Measurements from ENCODE around the gene CDK18. TPM values are rescaled to one million over a fixed set of nuclear protein-coding genes. Genes with fewer than 3 reads are reported as not detected.

The CDK18 gene
- total and polyA plus RNA-seq, 4 donors: 9.7 to 21.0 (median 15.0) TPM

DNA sequence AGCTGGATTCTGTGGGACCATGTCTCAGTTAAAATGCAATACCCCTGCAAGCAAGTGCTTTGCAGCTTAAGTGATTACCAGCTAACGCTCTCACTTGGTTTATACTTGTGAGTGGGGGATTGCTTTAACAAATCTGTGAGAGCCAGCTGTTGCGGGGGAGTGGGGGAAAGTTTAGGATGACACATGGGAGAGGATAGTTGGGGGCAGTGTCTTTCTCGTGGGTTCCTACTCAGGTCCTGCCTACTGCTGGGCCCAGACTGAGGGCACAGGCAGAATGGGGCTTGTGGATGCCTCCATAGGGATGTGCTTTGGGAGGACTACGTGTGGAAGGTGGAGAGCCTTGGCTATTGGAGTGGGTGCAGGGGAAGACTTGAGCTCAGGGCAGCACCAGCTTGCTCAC lies 67.3 kb downstream of the CDK18 start:
- peaks cover 0 to 5% (median 3%) of the 10 kb centered on the region in 5 donors for H3K4me1 ChIP-seq (ENCODE audit: control insufficient read depth in 5 of 5, insufficient read depth in 5 of 5, low read length in 5 of 5)
- no peak overlapping the region for H3K4me3 ChIP-seq
- H3K36me3 ChIP-seq (ENCODE audit: control insufficient read depth in 4 of 4, insufficient read depth in 4 of 4, low read length in 4 of 4): no peaks in the 10 kb centered on the region
- H3K9me3 ChIP-seq (ENCODE audit: control insufficient read depth in 4 of 4, insufficient read depth in 3 of 4, low read length in 3 of 4): peaks cover 0 to 2% (median 0%) of the 10 kb centered on the region in 4 donors
- no peak overlapping the region for H3K27ac ChIP-seq (ENCODE audit: low read depth in 1 of 2, low read length in 1 of 2)
- peaks cover 0 to 53% (median 50%) of the 10 kb centered on the region in 3 donors for H3K27me3 ChIP-seq (ENCODE audit: control insufficient read depth in 3 of 3, insufficient read depth in 3 of 3, low read length in 2 of 3)
- DNase-seq (no peak), ATAC-seq (ENCODE audit: insufficient read depth, low FRiP score) (no peak)
- TF ChIP-seq, protein P1, sequence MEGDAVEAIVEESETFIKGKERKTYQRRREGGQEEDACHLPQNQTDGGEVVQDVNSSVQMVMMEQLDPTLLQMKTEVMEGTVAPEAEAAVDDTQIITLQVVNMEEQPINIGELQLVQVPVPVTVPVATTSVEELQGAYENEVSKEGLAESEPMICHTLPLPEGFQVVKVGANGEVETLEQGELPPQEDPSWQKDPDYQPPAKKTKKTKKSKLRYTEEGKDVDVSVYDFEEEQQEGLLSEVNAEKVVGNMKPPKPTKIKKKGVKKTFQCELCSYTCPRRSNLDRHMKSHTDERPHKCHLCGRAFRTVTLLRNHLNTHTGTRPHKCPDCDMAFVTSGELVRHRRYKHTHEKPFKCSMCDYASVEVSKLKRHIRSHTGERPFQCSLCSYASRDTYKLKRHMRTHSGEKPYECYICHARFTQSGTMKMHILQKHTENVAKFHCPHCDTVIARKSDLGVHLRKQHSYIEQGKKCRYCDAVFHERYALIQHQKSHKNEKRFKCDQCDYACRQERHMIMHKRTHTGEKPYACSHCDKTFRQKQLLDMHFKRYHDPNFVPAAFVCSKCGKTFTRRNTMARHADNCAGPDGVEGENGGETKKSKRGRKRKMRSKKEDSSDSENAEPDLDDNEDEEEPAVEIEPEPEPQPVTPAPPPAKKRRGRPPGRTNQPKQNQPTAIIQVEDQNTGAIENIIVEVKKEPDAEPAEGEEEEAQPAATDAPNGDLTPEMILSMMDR (IDR thresholded peaks at IDR 0.05; ENCODE audit: control extremely low read depth, extremely low read depth): no peak
- H3K9ac ChIP-seq (ENCODE audit: insufficient read depth in 1 of 2, low read length in 2 of 2): no peak overlapping the region
- WGBS, 2 donors: 74 to 75% methylated on average over 4 of the region's 4 CpGs

- ATAC-seq (ENCODE audit: insufficient read depth, low FRiP score) (no peak), DNase-seq (no peak)
- Histone ChIP-seq H3K4me1 (ENCODE audit: control insufficient read depth in 5 of 5, insufficient read depth in 5 of 5, low read length in 5 of 5) (peaks cover 0 to 5% (median 3%) of the 10 kb centered on the region in 5 donors), H3K36me3 (ENCODE audit: control insufficient read depth in 4 of 4, insufficient read depth in 4 of 4, low read length in 4 of 4) (no peaks in the 10 kb centered on the region), H3K4me3 (no peak overlapping the region), H3K9ac (ENCODE audit: insufficient read depth in 1 of 2, low read length in 2 of 2) (no peak overlapping the region), H3K27ac (ENCODE audit: low read depth in 1 of 2, low read length in 1 of 2) (no peak overlapping the region), H3K27me3 (ENCODE audit: control insufficient read depth in 3 of 3, insufficient read depth in 3 of 3, low read length in 2 of 3) (peaks cover 0 to 47% (median 45%) of the 10 kb centered on the region in 3 donors), H3K9me3 (ENCODE audit: control insufficient read depth in 4 of 4, insufficient read depth in 3 of 4, low read length in 3 of 4) (peaks cover 0 to 2% (median 0%) of the 10 kb centered on the region in 4 donors)
- 87 to 100% methylated on average over 1 of the region's 1 CpG for WGBS, 2 donors
- TF ChIP-seq, protein P1 (IDR thresholded peaks at IDR 0.05; ENCODE audit: control extremely low read depth, extremely low read depth): no peak
These were observed 68.0 kb downstream of the CDK18 start for GRCh38 chr1:205572421-205572820.

DNA sequence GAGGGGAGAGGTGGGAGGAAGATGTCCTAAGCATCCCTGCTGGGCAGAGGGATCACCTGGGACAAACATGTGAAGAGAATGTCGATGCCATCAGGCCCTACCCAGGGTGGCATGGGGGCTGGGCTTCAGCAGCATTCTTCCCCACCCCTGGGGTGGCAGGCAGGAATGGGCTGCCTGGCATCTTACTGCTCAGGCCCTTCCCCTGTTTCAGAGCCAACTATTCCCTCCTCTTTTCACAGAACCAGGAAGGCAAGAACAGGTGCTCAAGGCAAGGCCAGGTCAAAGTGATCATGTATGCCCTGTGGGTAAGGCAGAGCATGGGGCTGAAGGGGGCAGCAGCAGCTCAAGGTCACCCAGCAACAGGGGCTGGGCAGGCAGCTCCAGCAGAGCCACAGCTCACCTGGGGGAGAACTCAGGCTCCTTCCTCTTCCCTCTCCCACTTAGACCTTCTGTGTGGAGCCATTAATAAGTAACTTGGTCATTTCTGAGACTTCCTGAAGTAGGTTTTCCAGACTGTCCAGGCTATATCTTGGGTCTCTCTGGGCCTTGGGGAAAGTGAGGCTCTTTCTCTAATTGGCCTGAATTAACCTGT lies 70.9 kb downstream of the CDK18 start:
- Histone ChIP-seq H3K4me1 (ENCODE audit: control insufficient read depth in 5 of 5, insufficient read depth in 5 of 5, low read length in 5 of 5) (peaks cover 0 to 10% (median 0%) of the 10 kb centered on the region in 5 donors), H3K27ac (ENCODE audit: low read depth in 1 of 2, low read length in 1 of 2) (no peak overlapping the region), H3K9me3 (ENCODE audit: control insufficient read depth in 4 of 4, insufficient read depth in 3 of 4, low read length in 3 of 4) (no peaks in the 10 kb centered on the region), H3K4me3 (no peak overlapping the region), H3K9ac (ENCODE audit: insufficient read depth in 1 of 2, low read length in 2 of 2) (no peak overlapping the region), H3K36me3 (ENCODE audit: control insufficient read depth in 4 of 4, insufficient read depth in 4 of 4, low read length in 4 of 4) (no peaks in the 10 kb centered on the region), H3K27me3 (ENCODE audit: control insufficient read depth in 3 of 3, insufficient read depth in 3 of 3, low read length in 2 of 3) (peaks cover 0 to 28% (median 22%) of the 10 kb centered on the region in 3 donors)
- TF ChIP-seq, protein P1 (IDR thresholded peaks at IDR 0.05; ENCODE audit: control extremely low read depth, extremely low read depth): no peak
- WGBS, 2 donors: 52 to 64% methylated on average over 1 of the region's 1 CpG
- DNase-seq (peak in 1 of 3 donors; percentile 25), ATAC-seq (ENCODE audit: insufficient read depth, low FRiP score) (no peak)

Measured in lung (tissue), 12 donors.